Measurements from ENCODE around the gene PLA2G6. TPM values are rescaled to one million over a fixed set of nuclear protein-coding genes. Genes with fewer than 3 reads are reported as not detected.
A peak's percentile ranks its signal among the peaks of the same experiment; 100 is the strongest.

Gene PLA2G6
- total RNA-seq, 4 donors from 2014 or later, result 30.7 to 327 (median 72.3) TPM

- in situ Hi-C loops (cut with MboI; ENCODE audit: low pct_ligation_motif_present in 1 of 4, low pct_unique_long_range_greater_than_20kb in 1 of 4, low sequenced_read_pairs in 3 of 4), result loop anchor here in 1 of 4 donors (25.0 kb wide), 1 partner anchor 500 kb away; the partner anchor contains the start of gene DMC1
- H3K27ac ChIP-seq, result peak overlapping the region in 3 of 4 donors; percentile 34 to 55 (median 37)
- peak; percentile 23 for DNase-seq
- no peaks in the 10 kb centered on the region for H3K27me3 ChIP-seq
- WGBS, 2 donors (ENCODE audit: low coverage in 1 of 2), result 65 to 76% methylated on average over 2 to 6 of the region's 6 CpGs
- H3K4me1 ChIP-seq, result peaks cover 0 to 4% (median under 1%) of the 10 kb centered on the region in 4 donors
- H3K4me3 ChIP-seq, result no peak overlapping the region
- H3K9me3 ChIP-seq, result no peaks in the 10 kb centered on the region
- H3K36me3 ChIP-seq, result peaks cover 0 to 15% (median 4%) of the 10 kb centered on the region in 4 donors
- no peak for TF ChIP-seq EP300 (IDR thresholded peaks at IDR 0.05; ENCODE audit: low read depth)
- intact Hi-C loops (cut with DNase I; ENCODE audit: low total_unique reads), result no loop called here
Observed at GRCh38 chr22:38062791-38063190, 118.8 kb downstream of the PLA2G6 start.

Small RNA genes lying within 50 kb of the gene (small RNA-seq; reads per million reads assigned to genes)
- 0 reads per million in 4 donors for gene RN7SL704P

Other genes starting within 250 kb of the PLA2G6 start
- gene C22orf23, start 228.2 kb downstream of the PLA2G6 start, total RNA-seq, result not detected
- gene POLR2F, start 228.1 kb downstream of the PLA2G6 start, total RNA-seq, result 10 to 100 TPM in 3 of 4 donors, 1 to 10 TPM in 1; 7.6 to 65.5 (median 32.6) TPM
- 1 to 10 TPM; 1.2 to 4.9 (median 3.5) TPM for gene SOX10, start 197.3 kb downstream of the PLA2G6 start, total RNA-seq
- gene PICK1, start 124.4 kb downstream of the PLA2G6 start, total RNA-seq, result 100 to 1,000 TPM in 1 of 4 donors, 10 to 100 TPM in 3; 34.3 to 127 (median 69.3) TPM
- gene SLC16A8, start 97.6 kb downstream of the PLA2G6 start, total RNA-seq, result not detected
- gene BAIAP2L2, start 71.1 kb downstream of the PLA2G6 start, total RNA-seq, result 100 to 1,000 TPM; 106 to 337 (median 127) TPM
- gene MAFF, start 20.2 kb upstream of the PLA2G6 start, total RNA-seq, result 10 to 100 TPM in 3 of 4 donors, 1 to 10 TPM in 1; 3.8 to 30.3 (median 22.0) TPM
- 10 to 100 TPM; 18.7 to 88.4 (median 41.1) TPM for gene TMEM184B, start 91.2 kb upstream of the PLA2G6 start, total RNA-seq
- gene CSNK1E, start 135.6 kb upstream of the PLA2G6 start, total RNA-seq, result 100 to 1,000 TPM in 2 of 4 donors, 10 to 100 TPM in 2; 47.9 to 179 (median 106) TPM